Skeletal muscle cell (primary cell): ENCODE results near the gene GPAT3.
"Not testable (repeated sequence)": the region's sequence is repeated elsewhere in the genome, so short reads cannot be mapped to it uniquely, and the experiment has no call there.

Experiments
- DNase-seq: peaks from one replicate; pipeline ENCODE4 v3.0.0-alpha.2; 2010; ENCODE audit warnings: low read depth
- H3K4me3 ChIP-seq: 2 replicates; pipeline ENCODE4 v1.5.1; 2011; ENCODE audit warnings: low read depth, mild to moderate bottlenecking, control low read depth, low read length, moderate library complexity

Gene GPAT3

GRCh38 chr4:83589279-83589678, 53.4 kb downstream of the GPAT3 start:
- H3K4me3 ChIP-seq = no peak overlapping the region
- no peak for DNase-seq

GRCh38 chr4:83591056-83591455, 55.1 kb downstream of the GPAT3 start:
- no peak overlapping the region for H3K4me3 ChIP-seq
- no peak for DNase-seq

- no peak for DNase-seq
- H3K4me3 ChIP-seq = no peak overlapping the region
Observed at GRCh38 chr4:83591730-83592129, 55.8 kb downstream of the GPAT3 start.

- no peak overlapping the region for H3K4me3 ChIP-seq
- DNase-seq = no peak
Observed at GRCh38 chr4:83599183-83599582, 63.3 kb downstream of the GPAT3 start.

GRCh38 chr4:83603129-83603528, 67.2 kb downstream of the GPAT3 start:
- DNase-seq = no peak
- no peak overlapping the region for H3K4me3 ChIP-seq

- no peak for DNase-seq
- no peak overlapping the region for H3K4me3 ChIP-seq
Observed at GRCh38 chr4:83604321-83604720, 68.4 kb downstream of the GPAT3 start.

- no peak overlapping the region for H3K4me3 ChIP-seq
- no peak for DNase-seq
Observed at GRCh38 chr4:83605210-83605609, 69.3 kb downstream of the GPAT3 start.

- DNase-seq = no peak
- no peak overlapping the region for H3K4me3 ChIP-seq
Observed at GRCh38 chr4:83605744-83606172, 69.8 kb downstream of the GPAT3 start.

GRCh38 chr4:83606460-83606859, 70.6 kb downstream of the GPAT3 start:
- no peak for DNase-seq
- no peak overlapping the region for H3K4me3 ChIP-seq

- H3K4me3 ChIP-seq = no peak overlapping the region
- no peak for DNase-seq
Observed at GRCh38 chr4:83606898-83607297, 71.0 kb downstream of the GPAT3 start.

GRCh38 chr4:83609365-83609764, 73.5 kb downstream of the GPAT3 start:
- H3K4me3 ChIP-seq = no peak overlapping the region
- DNase-seq = no peak

- H3K4me3 ChIP-seq = no peak overlapping the region
- no peak for DNase-seq
Observed at GRCh38 chr4:83610729-83611128, 74.8 kb downstream of the GPAT3 start.

GRCh38 chr4:83613023-83613422, 77.1 kb downstream of the GPAT3 start:
- no peak overlapping the region for H3K4me3 ChIP-seq
- DNase-seq = no peak

- H3K4me3 ChIP-seq = no peak overlapping the region
- DNase-seq = no peak
Observed at GRCh38 chr4:83613994-83614393, 78.1 kb downstream of the GPAT3 start.

- no peak overlapping the region for H3K4me3 ChIP-seq
- no peak for DNase-seq
Observed at GRCh38 chr4:83616252-83616651, 80.3 kb downstream of the GPAT3 start.

GRCh38 chr4:83617371-83618035, 81.6 kb downstream of the GPAT3 start:
- H3K4me3 ChIP-seq = no peak overlapping the region
- no peak for DNase-seq

- no peak overlapping the region for H3K4me3 ChIP-seq
- no peak for DNase-seq
Observed at GRCh38 chr4:83618431-83618830, 82.5 kb downstream of the GPAT3 start.

GRCh38 chr4:83618991-83619645, 83.2 kb downstream of the GPAT3 start:
- no peak overlapping the region for H3K4me3 ChIP-seq
- no peak for DNase-seq

- DNase-seq, H3K4me3 ChIP-seq: not testable (repeated sequence)
Observed at GRCh38 chr4:83622127-83622526, 86.2 kb downstream of the GPAT3 start.

- no peak for DNase-seq
- no peak overlapping the region for H3K4me3 ChIP-seq
Observed at GRCh38 chr4:83625821-83626220, 89.9 kb downstream of the GPAT3 start.

- DNase-seq = no peak
- no peak overlapping the region for H3K4me3 ChIP-seq
Observed at GRCh38 chr4:83626245-83626836, 90.4 kb downstream of the GPAT3 start.
